DMS79 treated with DMSO at 0.1 percent for 48 hours (cell line): Measurements from ENCODE around the gene MAP3K5.
A peak's percentile ranks its signal among the peaks of the same experiment; 100 is the strongest.

ENCODE experiments used
- DNase-seq: peaks from one replicate; lab custom pipeline; 2025; lab: John Stamatoyannopoulos, UW

The MAP3K5 gene

GRCh38 chr6:136571496-136571895, 220.8 kb downstream of the MAP3K5 start:
- no peak for DNase-seq

GRCh38 chr6:136571065-136571464, 221.2 kb downstream of the MAP3K5 start:
- DNase-seq: no peak

GRCh38 chr6:136568129-136568528, 224.1 kb downstream of the MAP3K5 start:
- DNase-seq: no peak

- no peak for DNase-seq
Observed at GRCh38 chr6:136567688-136568087, 224.6 kb downstream of the MAP3K5 start.

GRCh38 chr6:136566851-136567250, 225.4 kb downstream of the MAP3K5 start:
- no peak for DNase-seq

GRCh38 chr6:136566007-136566487, 226.2 kb downstream of the MAP3K5 start:
- DNase-seq: no peak

GRCh38 chr6:136564180-136564579, 228.1 kb downstream of the MAP3K5 start:
- no peak for DNase-seq

GRCh38 chr6:136563386-136564152, 228.7 kb downstream of the MAP3K5 start:
- DNase-seq: no peak

- no peak for DNase-seq
Observed at GRCh38 chr6:136562211-136562610, 230.1 kb downstream of the MAP3K5 start.

- no peak for DNase-seq
Observed at GRCh38 chr6:136553166-136553787, 239.0 kb downstream of the MAP3K5 start.

GRCh38 chr6:136552054-136552453, 240.2 kb downstream of the MAP3K5 start:
- no peak for DNase-seq

- peak; percentile 50 for DNase-seq
Observed at GRCh38 chr6:136551103-136551502, 241.2 kb downstream of the MAP3K5 start.

- peak; percentile 83 for DNase-seq
Observed at GRCh38 chr6:136550330-136551071, 241.8 kb downstream of the MAP3K5 start, which contains the start of gene MAP7. Gene MAP7 (minus strand): TSS chr6:136550422. CDS start chr6:136550408, 14 bp downstream.

GRCh38 chr6:136550045-136550329, 242.3 kb downstream of the MAP3K5 start:
- peak; percentile 57 for DNase-seq

- peak; percentile 34 for DNase-seq
Observed at GRCh38 chr6:136549300-136550044, 242.8 kb downstream of the MAP3K5 start.

GRCh38 chr6:136548582-136549299, 243.5 kb downstream of the MAP3K5 start:
- no peak for DNase-seq

GRCh38 chr6:136547871-136548270, 244.4 kb downstream of the MAP3K5 start:
- DNase-seq: no peak

- DNase-seq: peak; percentile 25
Observed at GRCh38 chr6:136547336-136547735, 244.9 kb downstream of the MAP3K5 start.

- DNase-seq: no peak
Observed at GRCh38 chr6:136546331-136546730, 245.9 kb downstream of the MAP3K5 start.

- DNase-seq: no peak
Observed at GRCh38 chr6:136544326-136544725, 248.0 kb downstream of the MAP3K5 start.

GRCh38 chr6:136541395-136541794, 250.9 kb downstream of the MAP3K5 start:
- DNase-seq: no peak
